HUDEP-2 (cell line): Measurements from ENCODE around the gene SYTL3.

Experiments
- DNase-seq, 76 experiments: peaks; one replicate each; lab custom pipeline; 2025; ENCODE audit not compliant: unreplicated experiment in 76 of 76; lab: John Stamatoyannopoulos, UW

Gene SYTL3

DNA sequence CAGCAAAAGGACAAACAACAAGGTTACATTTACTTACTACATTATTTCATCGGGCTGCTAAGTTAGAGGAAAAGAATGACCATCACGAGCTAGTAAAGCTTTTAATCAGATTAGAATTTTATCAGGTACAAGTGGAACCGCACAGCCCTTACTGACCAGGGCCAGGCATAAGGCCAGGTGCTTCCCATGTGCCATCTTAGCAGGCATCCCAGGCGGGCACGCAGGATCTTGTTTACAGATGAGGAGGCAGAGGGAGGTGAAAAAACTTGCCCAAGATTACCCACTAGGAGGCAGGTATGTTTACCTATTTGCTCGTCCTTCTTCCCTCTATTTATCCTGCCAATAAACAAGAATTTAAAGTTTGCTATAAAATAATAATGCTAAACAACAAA, 158.6 kb downstream of the SYTL3 start:
- no peak for DNase-seq

DNA sequence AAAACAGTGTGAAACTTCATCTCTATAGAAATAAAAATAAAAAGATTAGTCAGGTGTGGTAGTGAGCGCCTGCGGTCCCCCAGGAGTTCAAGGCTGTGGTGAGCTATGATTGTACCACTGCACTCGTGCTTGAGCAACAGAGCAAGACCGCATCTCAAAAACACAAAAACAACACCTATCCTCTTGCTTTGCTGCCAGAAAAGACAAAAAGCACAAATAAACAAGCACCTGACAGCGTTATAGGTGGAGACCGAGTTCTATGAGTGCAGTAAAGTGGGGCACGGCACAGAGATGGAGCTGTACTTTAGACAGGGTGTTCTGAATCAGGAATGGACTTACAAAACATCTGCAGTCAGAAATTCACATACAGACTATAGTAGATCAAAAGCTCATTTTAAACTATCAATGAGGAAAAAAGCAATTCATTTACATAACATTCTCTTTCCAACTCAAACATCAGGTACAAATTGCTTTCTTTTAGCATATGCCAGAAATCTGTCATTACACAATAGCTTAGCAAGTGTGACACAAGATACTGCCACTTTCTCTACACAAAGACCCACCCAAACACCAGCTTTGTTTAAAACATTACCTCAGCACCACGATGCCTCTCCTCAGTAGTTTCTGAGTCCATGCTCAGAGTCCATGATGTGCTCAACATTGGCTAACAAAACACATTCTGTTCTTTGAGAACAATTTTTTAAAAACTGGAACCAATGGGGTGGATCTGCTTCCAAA, 159.3 kb downstream of the SYTL3 start:
- no peak for DNase-seq

DNA sequence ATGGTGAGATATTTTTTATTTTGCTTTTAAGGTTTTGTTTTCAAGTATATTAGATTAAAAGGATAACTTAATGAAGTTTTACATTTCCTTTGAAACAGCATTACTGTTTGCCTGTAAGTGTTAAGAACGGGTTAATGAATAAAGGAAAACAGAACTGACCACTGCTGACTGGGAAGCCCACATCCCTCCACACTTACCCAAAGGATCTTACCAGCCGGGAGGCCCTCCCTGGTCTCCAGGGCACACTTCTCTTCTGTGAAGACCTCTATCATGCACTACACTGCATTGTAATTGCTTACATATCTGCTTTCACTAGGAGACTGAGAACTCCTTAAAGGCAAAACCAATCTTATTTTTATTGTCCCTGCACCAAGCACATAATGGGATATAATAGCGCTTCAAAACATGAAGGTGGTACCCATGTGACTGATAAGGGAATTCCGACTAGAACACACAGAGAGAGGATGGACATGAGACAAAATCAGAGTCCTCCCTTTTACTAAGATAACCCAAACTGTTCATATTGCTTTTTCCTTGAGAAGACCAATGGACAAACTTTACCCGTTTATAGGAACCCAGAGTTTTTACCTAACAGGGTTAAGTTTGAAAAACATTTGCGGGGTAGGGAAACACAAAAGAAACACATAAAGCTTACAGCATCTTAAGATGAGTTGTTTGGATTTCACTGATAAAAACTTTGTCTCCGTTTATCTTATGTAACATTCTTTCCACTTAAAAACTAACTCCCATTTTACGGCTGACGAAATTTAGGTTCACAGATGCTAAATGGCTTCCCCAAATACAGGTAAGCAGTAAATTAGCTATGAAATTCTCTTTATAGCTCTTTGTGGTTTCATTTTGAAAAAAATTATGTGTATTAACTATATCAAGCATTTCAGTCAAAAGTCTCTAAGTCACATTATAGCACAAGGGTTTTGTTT, 160.6 kb downstream of the SYTL3 start:
- DNase-seq: no peak

GRCh38 chr6:158812611-158813010, 162.8 kb downstream of the SYTL3 start:
- no peak for DNase-seq

DNA sequence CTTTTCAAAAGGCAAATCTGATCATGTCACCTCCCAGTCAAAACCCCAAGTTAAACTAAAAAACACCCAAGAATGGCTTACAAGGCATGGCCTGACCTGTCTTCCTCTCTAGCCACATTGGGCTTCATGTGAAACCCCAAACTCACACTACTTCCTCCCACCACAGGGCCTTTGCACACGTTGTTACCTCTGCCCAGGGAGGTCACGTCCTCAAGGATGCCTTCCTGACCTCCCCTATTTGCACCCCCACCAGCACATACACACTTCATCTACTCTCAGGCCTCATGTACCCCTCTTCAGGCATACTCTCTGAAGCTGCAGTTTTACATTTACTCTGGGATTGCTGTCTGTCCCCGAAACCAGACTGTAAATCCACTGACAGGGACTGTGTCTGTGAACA, 163.2 kb downstream of the SYTL3 start:
- no peak for DNase-seq
